ENCODE results near the gene DENND2D. TPM values are rescaled to one million over a fixed set of nuclear protein-coding genes. Genes with fewer than 3 reads are reported as not detected.

The DENND2D gene
- total RNA-seq, 2 experiments from 2014 or later = 60.7 to 62.0 TPM

GRCh38 chr1:111225717-111226400 lies 25.4 kb upstream of the DENND2D start:
- DNase-seq = peak in 6 of 14 experiments; percentile 33 to 69 (median 66)
- ChIA-PET POLR2A (interaction anchor here (0.6 to 22.0 kb wide), 18 partner anchors 10 to 438 kb away, joined by 3 to 756 read pairs (median 4); partner anchors contain the start of genes DENND2D and LRIF1), CTCF (interaction anchor here (0.8 to 1.5 kb wide), 3 partner anchors 10 to 174 kb away, joined by 3 to 4 read pairs (median 3); no protein-coding TSS in a partner anchor)
- Histone ChIP-seq H3K4me1 (ENCODE audit: insufficient read depth, low read length) (peaks cover 89% of the 10 kb centered on the region), H3K27ac (ENCODE audit: low read depth in 1 of 2, low read length in 2 of 2) (peak overlapping the region; percentile 62 to 73), H3K9me3 (ENCODE audit: control insufficient read depth in 1 of 2, insufficient read depth in 1 of 2, low read length in 2 of 2) (peaks cover 0 to 6% of the 10 kb centered on the region in 2 experiments), H3K27me3 (ENCODE audit: control insufficient read depth in 1 of 2, insufficient read depth in 2 of 2, low read length in 2 of 2) (no peaks in the 10 kb centered on the region), H3K4me3 (ENCODE audit: low read length) (peak overlapping the region; percentile 29), H3K36me3 (ENCODE audit: insufficient read depth, low read length) (no peaks in the 10 kb centered on the region)
- Mint-ChIP-seq H3K27me3 (no peaks in the 10 kb centered on the region), H3K36me3 (ENCODE audit: low read depth) (peaks cover 7% of the 10 kb centered on the region), H3K9me3 (no peaks in the 10 kb centered on the region), H3K4me1 (ENCODE audit: low read depth) (peaks cover 90% of the 10 kb centered on the region), H3K4me3 (peak overlapping the region; percentile 80), H3K27ac (peak overlapping the region; percentile 92)
- TF ChIP-seq CTCF (IDR thresholded peaks at IDR 0.05) = no peak
- ATAC-seq (ENCODE audit: poor library complexity) = peak; percentile 59
- intact Hi-C loops (cut with DNase I, micrococcal nuclease) = loop anchor here (1.0 to 10.0 kb wide), 4 partner anchors 10 to 439 kb away; partner anchors contain the start of gene CD53 (in 1 of the 2)

GRCh38 chr1:111225091-111225490 lies 24.6 kb upstream of the DENND2D start:
- POLR2A ChIA-PET = interaction anchor here (0.7 to 22.0 kb wide), 9 partner anchors 9 to 181 kb away, joined by 3 to 756 read pairs (median 10); partner anchors contain the start of gene DENND2D

More at GRCh38 chr1:111225091-111225490, 24.6 kb upstream of the DENND2D start:
- H3K27ac ChIP-seq (ENCODE audit: low read depth in 1 of 2, low read length in 2 of 2) = peak overlapping the region; percentile 26 to 62
- CTCF ChIA-PET = interaction anchor here (1.2 kb wide), 1 partner anchor 9 kb away, joined by 4 read pairs; no protein-coding TSS in a partner anchor
- no peak for TF ChIP-seq CTCF (IDR thresholded peaks at IDR 0.05)
- no peaks in the 10 kb centered on the region for H3K36me3 ChIP-seq (ENCODE audit: insufficient read depth, low read length)
- Mint-ChIP-seq H3K27ac (peak overlapping the region; percentile 92), H3K4me1 (ENCODE audit: low read depth) (peaks cover 93% of the 10 kb centered on the region), H3K4me3 (peak overlapping the region; percentile 80), H3K36me3 (ENCODE audit: low read depth) (peaks cover 4% of the 10 kb centered on the region), H3K9me3 (no peaks in the 10 kb centered on the region), H3K27me3 (no peaks in the 10 kb centered on the region)
- H3K9me3 ChIP-seq (ENCODE audit: control insufficient read depth in 1 of 2, insufficient read depth in 1 of 2, low read length in 2 of 2) = peaks cover 0 to 6% of the 10 kb centered on the region in 2 experiments
- peaks cover 89% of the 10 kb centered on the region for H3K4me1 ChIP-seq (ENCODE audit: insufficient read depth, low read length)
- intact Hi-C loops (cut with DNase I, micrococcal nuclease) = loop anchor here (1.0 to 10.0 kb wide), 4 partner anchors 9 to 440 kb away; partner anchors contain the start of gene CD53 (in 1 of the 2)
- no peaks in the 10 kb centered on the region for H3K27me3 ChIP-seq (ENCODE audit: control insufficient read depth in 1 of 2, insufficient read depth in 2 of 2, low read length in 2 of 2)
- no peak for DNase-seq
- ATAC-seq (ENCODE audit: poor library complexity) = no peak
- H3K4me3 ChIP-seq (ENCODE audit: low read length) = peak overlapping the region; percentile 29
